ENCODE data around the gene SLC44A1.

SLC44A1 gene

DNA sequence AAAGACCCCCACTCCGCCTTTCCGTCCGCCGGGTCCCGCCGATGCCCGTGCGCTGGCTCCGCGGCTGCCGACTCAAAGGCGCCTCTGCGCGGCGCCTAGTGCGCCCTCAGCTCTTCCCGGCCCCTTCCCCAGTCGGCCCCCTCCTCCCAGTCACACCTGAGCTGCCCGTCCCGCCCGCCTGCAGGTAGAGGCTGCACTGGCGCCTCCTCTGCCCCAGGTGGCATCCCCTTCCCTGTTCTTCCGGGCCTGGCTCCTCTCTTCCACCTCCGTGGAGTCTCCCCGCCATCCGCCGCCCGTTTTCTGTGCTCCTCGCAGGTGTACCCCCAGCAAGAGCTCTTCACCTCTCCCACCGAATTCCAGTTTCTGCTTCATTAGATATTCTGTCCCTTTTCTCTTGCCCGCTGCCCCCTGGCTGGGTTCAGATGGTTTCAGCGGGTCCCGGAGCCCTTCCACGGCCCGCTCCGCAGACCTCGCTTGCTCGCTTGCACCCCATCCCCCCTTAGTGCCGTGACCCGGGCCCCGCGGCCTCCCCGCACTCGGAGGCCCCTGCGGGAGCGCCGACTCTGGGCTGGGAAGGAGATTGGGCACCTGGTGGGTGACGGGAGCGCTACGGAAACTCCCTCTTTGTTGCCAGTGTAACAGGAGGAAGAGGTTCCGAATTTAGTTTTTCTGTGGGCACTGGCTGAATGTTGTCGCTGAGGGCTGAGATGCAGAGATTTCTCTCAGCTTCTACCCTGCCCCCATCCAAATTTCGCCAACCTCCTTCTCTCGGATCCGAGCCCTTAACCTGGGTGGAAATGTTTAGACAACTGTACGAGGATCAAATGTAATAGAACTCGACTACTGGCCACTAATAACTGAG is 809 bp downstream of the SLC44A1 start:
- Histone ChIP-seq H3K18ac (ENCODE audit: low read depth in 1 of 2, low read length in 2 of 2) (peak overlapping the region; percentile 92), H3K23ac (ENCODE audit: low read length in 2 of 2) (peak overlapping the region in 1 of 2 experiments; percentile 98), H3K4me3 (ENCODE audit: insufficient read depth in 1 of 2, low read depth in 1 of 2, low read length in 2 of 2) (peak overlapping the region; percentile 85 to 92), H3K4me1 (ENCODE audit: control insufficient read depth, insufficient read depth, low read depth, low read length) (no peaks in the 10 kb centered on the region), H3K36me3 (ENCODE audit: control insufficient read depth in 1 of 2, insufficient read depth in 2 of 2, low read depth in 1 of 2, low read length in 2 of 2) (no peaks in the 10 kb centered on the region), H2BK5ac (ENCODE audit: low read depth, low read length, poor library complexity, severe bottlenecking) (peak overlapping the region; percentile 62), H3K79me1 (replicated peaks; ENCODE audit: low read length, poor library complexity, severe bottlenecking) (peaks cover 15% of the 10 kb centered on the region), H3K27ac (ENCODE audit: low read length, poor library complexity, severe bottlenecking) (no peak overlapping the region), H2BK120ac (ENCODE audit: low read depth, low read length) (peak overlapping the region; percentile 85), H4K91ac (ENCODE audit: low read length) (peak overlapping the region; percentile 83), H3K4me2 (ENCODE audit: low read length, poor library complexity, severe bottlenecking) (peak overlapping the region; percentile 99), H2AK5ac (ENCODE audit: low read length, severe bottlenecking) (no peak overlapping the region), H2AFZ (ENCODE audit: low read depth, low read length) (peak overlapping the region; percentile 77), H2BK12ac (ENCODE audit: low read length in 2 of 2) (peak overlapping the region in 1 of 2 experiments; percentile 71), H3K9me3 (ENCODE audit: control insufficient read depth, low read length) (no peaks in the 10 kb centered on the region), H4K8ac (ENCODE audit: low read length) (peak overlapping the region; percentile 75), H3K9ac (ENCODE audit: low read length) (peak overlapping the region; percentile 90), H3K27me3 (ENCODE audit: control insufficient read depth in 1 of 2, insufficient read depth in 1 of 2, low read length in 2 of 2) (no peaks in the 10 kb centered on the region), H2BK15ac (ENCODE audit: low read depth, poor library complexity, severe bottlenecking) (peak overlapping the region; percentile 75), H3K14ac (ENCODE audit: low read length in 2 of 2) (peak overlapping the region in 1 of 2 experiments; percentile 93), H3K4ac (ENCODE audit: low read depth in 1 of 2, low read length in 2 of 2) (peak overlapping the region; percentile 29 to 88)
- peak; percentile 66 for DNase-seq
- WGBS = under 1% methylated on average over 49 of the region's 57 CpGs

DNA sequence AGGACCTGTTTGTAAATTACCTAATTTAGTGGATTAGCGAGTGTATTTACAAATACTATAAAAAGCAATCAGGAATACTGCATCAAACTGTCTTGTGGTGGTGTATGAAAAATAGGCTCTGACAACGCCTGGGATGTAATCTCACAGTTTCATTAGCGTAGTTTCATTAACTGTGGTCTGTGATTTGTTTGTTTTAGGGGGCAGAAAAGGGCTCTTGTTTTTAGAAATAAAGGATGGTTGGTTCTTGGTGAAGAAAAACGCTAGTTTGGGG is 1.4 kb downstream of the SLC44A1 start:
- H3K4ac ChIP-seq (ENCODE audit: low read depth in 1 of 2, low read length in 2 of 2) = no peak overlapping the region
- WGBS = 1% methylated on average over 2 of the region's 4 CpGs
- H2BK12ac ChIP-seq (ENCODE audit: low read length in 2 of 2) = no peak overlapping the region
- no peak overlapping the region for H2BK15ac ChIP-seq (ENCODE audit: low read depth, poor library complexity, severe bottlenecking)
- no peak overlapping the region for H2BK5ac ChIP-seq (ENCODE audit: low read depth, low read length, poor library complexity, severe bottlenecking)
- H3K36me3 ChIP-seq (ENCODE audit: control insufficient read depth in 1 of 2, insufficient read depth in 2 of 2, low read depth in 1 of 2, low read length in 2 of 2) = no peaks in the 10 kb centered on the region
- H3K4me3 ChIP-seq (ENCODE audit: insufficient read depth in 1 of 2, low read depth in 1 of 2, low read length in 2 of 2) = peak overlapping the region in 1 of 2 experiments; percentile 92
- no peak overlapping the region for H2AFZ ChIP-seq (ENCODE audit: low read depth, low read length)
- H3K79me1 ChIP-seq (replicated peaks; ENCODE audit: low read length, poor library complexity, severe bottlenecking) = peaks cover 19% of the 10 kb centered on the region
- H3K9ac ChIP-seq (ENCODE audit: low read length) = peak overlapping the region; percentile 90
- H3K27ac ChIP-seq (ENCODE audit: low read length, poor library complexity, severe bottlenecking) = no peak overlapping the region
- H3K23ac ChIP-seq (ENCODE audit: low read length in 2 of 2) = no peak overlapping the region
- no peak overlapping the region for H3K18ac ChIP-seq (ENCODE audit: low read depth in 1 of 2, low read length in 2 of 2)
- H3K14ac ChIP-seq (ENCODE audit: low read length in 2 of 2) = no peak overlapping the region
- no peak overlapping the region for H4K8ac ChIP-seq (ENCODE audit: low read length)
- no peak overlapping the region for H4K91ac ChIP-seq (ENCODE audit: low read length)
- H3K4me1 ChIP-seq (ENCODE audit: control insufficient read depth, insufficient read depth, low read depth, low read length) = no peaks in the 10 kb centered on the region
- DNase-seq = no peak
- H2BK120ac ChIP-seq (ENCODE audit: low read depth, low read length) = no peak overlapping the region
- H3K4me2 ChIP-seq (ENCODE audit: low read length, poor library complexity, severe bottlenecking) = peak overlapping the region; percentile 99
- H3K27me3 ChIP-seq (ENCODE audit: control insufficient read depth in 1 of 2, insufficient read depth in 1 of 2, low read length in 2 of 2) = no peaks in the 10 kb centered on the region
- H2AK5ac ChIP-seq (ENCODE audit: low read length, severe bottlenecking) = no peak overlapping the region
- no peaks in the 10 kb centered on the region for H3K9me3 ChIP-seq (ENCODE audit: control insufficient read depth, low read length)

DNA sequence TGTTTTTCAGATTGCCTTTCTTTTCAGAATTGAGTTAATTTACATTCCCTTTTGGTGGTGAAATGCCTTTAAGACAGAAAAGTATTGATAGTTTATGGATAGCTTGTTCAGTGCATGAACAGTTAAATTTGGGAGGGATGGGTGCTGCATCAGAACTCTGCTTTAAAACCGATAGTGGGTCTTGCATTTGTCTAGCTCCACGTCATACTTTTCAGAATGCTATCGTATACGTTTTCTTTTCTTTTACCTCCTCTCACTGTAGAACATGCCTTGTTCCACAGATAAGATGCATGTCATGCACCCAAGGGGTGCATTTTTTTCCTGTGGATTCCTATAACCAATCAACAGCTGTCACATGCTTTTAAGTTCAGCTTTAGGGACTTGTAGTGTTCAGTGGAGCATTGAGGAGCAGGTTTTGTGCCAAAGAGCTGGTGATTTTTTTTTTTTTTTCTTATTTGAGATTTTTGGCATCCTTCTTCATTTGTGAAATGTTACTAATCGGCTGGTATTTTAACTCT is 2.3 kb downstream of the SLC44A1 start:
- Histone ChIP-seq H2AK5ac (ENCODE audit: low read length, severe bottlenecking) (no peak overlapping the region), H3K14ac (ENCODE audit: low read length in 2 of 2) (no peak overlapping the region), H3K4me3 (ENCODE audit: insufficient read depth in 1 of 2, low read depth in 1 of 2, low read length in 2 of 2) (peak overlapping the region in 1 of 2 experiments; percentile 92), H3K9ac (ENCODE audit: low read length) (peak overlapping the region; percentile 90), H2BK12ac (ENCODE audit: low read length in 2 of 2) (no peak overlapping the region), H3K4ac (ENCODE audit: low read depth in 1 of 2, low read length in 2 of 2) (no peak overlapping the region), H3K36me3 (ENCODE audit: control insufficient read depth in 1 of 2, insufficient read depth in 2 of 2, low read depth in 1 of 2, low read length in 2 of 2) (no peaks in the 10 kb centered on the region), H3K27me3 (ENCODE audit: control insufficient read depth in 1 of 2, insufficient read depth in 1 of 2, low read length in 2 of 2) (no peaks in the 10 kb centered on the region), H2BK5ac (ENCODE audit: low read depth, low read length, poor library complexity, severe bottlenecking) (no peak overlapping the region), H3K18ac (ENCODE audit: low read depth in 1 of 2, low read length in 2 of 2) (no peak overlapping the region), H3K27ac (ENCODE audit: low read length, poor library complexity, severe bottlenecking) (no peak overlapping the region), H3K4me1 (ENCODE audit: control insufficient read depth, insufficient read depth, low read depth, low read length) (no peaks in the 10 kb centered on the region), H3K79me1 (replicated peaks; ENCODE audit: low read length, poor library complexity, severe bottlenecking) (peaks cover 27% of the 10 kb centered on the region), H2BK120ac (ENCODE audit: low read depth, low read length) (no peak overlapping the region), H3K9me3 (ENCODE audit: control insufficient read depth, low read length) (no peaks in the 10 kb centered on the region), H4K91ac (ENCODE audit: low read length) (no peak overlapping the region), H2AFZ (ENCODE audit: low read depth, low read length) (no peak overlapping the region), H2BK15ac (ENCODE audit: low read depth, poor library complexity, severe bottlenecking) (no peak overlapping the region), H3K4me2 (ENCODE audit: low read length, poor library complexity, severe bottlenecking) (no peak overlapping the region), H4K8ac (ENCODE audit: low read length) (no peak overlapping the region), H3K23ac (ENCODE audit: low read length in 2 of 2) (no peak overlapping the region)
- 67% methylated on average over 4 of the region's 5 CpGs for WGBS
- DNase-seq = no peak

DNA sequence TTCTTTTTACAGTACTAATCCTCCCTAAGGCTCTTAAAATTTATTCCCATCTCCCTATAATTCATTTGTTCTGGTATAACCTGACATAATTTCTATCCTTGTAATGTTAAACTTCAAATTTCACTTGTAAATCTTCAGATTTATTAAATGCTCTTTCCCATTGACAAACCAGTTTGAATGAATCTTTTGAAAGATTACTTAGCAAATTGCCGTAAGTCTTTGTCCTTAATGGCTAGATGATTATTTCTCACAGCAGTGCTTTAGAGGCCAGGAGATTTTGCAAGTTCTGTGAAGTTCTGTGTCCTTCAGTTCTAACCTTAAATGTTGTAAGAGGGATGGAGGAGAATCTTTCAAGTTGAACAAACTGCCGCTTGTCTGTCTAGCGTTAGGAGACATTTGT is 4.2 kb downstream of the SLC44A1 start:
- Histone ChIP-seq H3K14ac (ENCODE audit: low read length in 2 of 2) (no peak overlapping the region), H2BK12ac (ENCODE audit: low read length in 2 of 2) (no peak overlapping the region), H3K9me3 (ENCODE audit: control insufficient read depth, low read length) (no peaks in the 10 kb centered on the region), H2BK120ac (ENCODE audit: low read depth, low read length) (no peak overlapping the region), H2BK15ac (ENCODE audit: low read depth, poor library complexity, severe bottlenecking) (no peak overlapping the region), H3K27me3 (ENCODE audit: control insufficient read depth in 1 of 2, insufficient read depth in 1 of 2, low read length in 2 of 2) (no peaks in the 10 kb centered on the region), H3K4me2 (ENCODE audit: low read length, poor library complexity, severe bottlenecking) (no peak overlapping the region), H2BK5ac (ENCODE audit: low read depth, low read length, poor library complexity, severe bottlenecking) (no peak overlapping the region), H2AFZ (ENCODE audit: low read depth, low read length) (no peak overlapping the region), H3K27ac (ENCODE audit: low read length, poor library complexity, severe bottlenecking) (no peak overlapping the region), H2AK5ac (ENCODE audit: low read length, severe bottlenecking) (no peak overlapping the region), H3K9ac (ENCODE audit: low read length) (peak overlapping the region; percentile 24), H3K4me1 (ENCODE audit: control insufficient read depth, insufficient read depth, low read depth, low read length) (no peaks in the 10 kb centered on the region), H3K18ac (ENCODE audit: low read depth in 1 of 2, low read length in 2 of 2) (no peak overlapping the region), H3K36me3 (ENCODE audit: control insufficient read depth in 1 of 2, insufficient read depth in 2 of 2, low read depth in 1 of 2, low read length in 2 of 2) (no peaks in the 10 kb centered on the region), H3K23ac (ENCODE audit: low read length in 2 of 2) (no peak overlapping the region), H3K4me3 (ENCODE audit: insufficient read depth in 1 of 2, low read depth in 1 of 2, low read length in 2 of 2) (no peak overlapping the region), H3K79me1 (replicated peaks; ENCODE audit: low read length, poor library complexity, severe bottlenecking) (peaks cover 32% of the 10 kb centered on the region), H3K4ac (ENCODE audit: low read depth in 1 of 2, low read length in 2 of 2) (no peak overlapping the region), H4K91ac (ENCODE audit: low read length) (no peak overlapping the region), H4K8ac (ENCODE audit: low read length) (no peak overlapping the region)
- 99% methylated on average over 3 of the region's 3 CpGs for WGBS
- DNase-seq = no peak

Data from mesenchymal stem cell (in vitro differentiated cells and primary cell).